Motor neuron (in vitro differentiated cells): ENCODE measurements around the gene CEND1. TPM values are rescaled to one million over a fixed set of nuclear protein-coding genes. Genes with fewer than 3 reads are reported as not detected.

ENCODE experiments used
- ATAC-seq, 8 experiments: fragments of 200-7000 bp; cut with Tn5 transposase; replicated peaks in 6 of 8; 2 replicates each; pipeline ENCODE4 v1.8.0; 2021; ENCODE audit warnings: mild to moderate bottlenecking in 8 of 8, moderate library complexity in 8 of 8
- H3K27ac ChIP-seq, 2 donors: fragments of 250-450 bp; sonication (Bioruptor Pico); 2 replicates each; pipeline ENCODE4 v1.9.0; 2021; ENCODE audit warnings: antibody characterized with exemption in 2 of 2, mild to moderate bottlenecking in 2 of 2, moderate library complexity in 1 of 2
- H3K4me1 ChIP-seq, 2 donors: fragments of 250-450 bp; sonication (Bioruptor Pico); replicated peaks in 1 of 2; 2 replicates each; pipeline ENCODE4 v1.6.1; 2021; ENCODE audit warnings: antibody characterized with exemption in 2 of 2, mild to moderate bottlenecking in 2 of 2, moderate library complexity in 1 of 2
- H3K4me3 ChIP-seq, 5 donors: fragments of 250-450 bp; sonication (Bioruptor Pico); 2 replicates each; pipeline ENCODE4 v1.9.0; 2021; ENCODE audit warnings: antibody characterized with exemption in 5 of 5, mild to moderate bottlenecking in 5 of 5, moderate library complexity in 4 of 5
- WGBS, 10 experiments: fragments of 450-650 bp; shearing (Covaris generic); methylation state at CpG; one replicate each; pipeline ENCODE4 v1.0.0; 2022; 5-methylcytosine and 5-hydroxymethylcytosine counted together
- in situ Hi-C, 9 experiments: fragments of 400-800 bp; cut with MboI; loops; one replicate each; pipeline ENCODE4 v1.15.0; 2021; ENCODE audit warnings: low sequenced_read_pairs in 9 of 9, low pct_unique_long_range_greater_than_20kb in 2 of 9; ENCODE audit not compliant: unreplicated experiment in 9 of 9
- total RNA-seq, 8 experiments: library from RNA; unstranded; fragments of 300-600 nt; gene quantifications; 2 replicates each; pipeline versions ENCODE4 v1.2.3 to v1.2.4, GENCODE V29; 2022

Gene CEND1
- total RNA-seq, 8 experiments from 2014 or later, result 1.8 to 21.7 (median 15.3) TPM

DNA sequence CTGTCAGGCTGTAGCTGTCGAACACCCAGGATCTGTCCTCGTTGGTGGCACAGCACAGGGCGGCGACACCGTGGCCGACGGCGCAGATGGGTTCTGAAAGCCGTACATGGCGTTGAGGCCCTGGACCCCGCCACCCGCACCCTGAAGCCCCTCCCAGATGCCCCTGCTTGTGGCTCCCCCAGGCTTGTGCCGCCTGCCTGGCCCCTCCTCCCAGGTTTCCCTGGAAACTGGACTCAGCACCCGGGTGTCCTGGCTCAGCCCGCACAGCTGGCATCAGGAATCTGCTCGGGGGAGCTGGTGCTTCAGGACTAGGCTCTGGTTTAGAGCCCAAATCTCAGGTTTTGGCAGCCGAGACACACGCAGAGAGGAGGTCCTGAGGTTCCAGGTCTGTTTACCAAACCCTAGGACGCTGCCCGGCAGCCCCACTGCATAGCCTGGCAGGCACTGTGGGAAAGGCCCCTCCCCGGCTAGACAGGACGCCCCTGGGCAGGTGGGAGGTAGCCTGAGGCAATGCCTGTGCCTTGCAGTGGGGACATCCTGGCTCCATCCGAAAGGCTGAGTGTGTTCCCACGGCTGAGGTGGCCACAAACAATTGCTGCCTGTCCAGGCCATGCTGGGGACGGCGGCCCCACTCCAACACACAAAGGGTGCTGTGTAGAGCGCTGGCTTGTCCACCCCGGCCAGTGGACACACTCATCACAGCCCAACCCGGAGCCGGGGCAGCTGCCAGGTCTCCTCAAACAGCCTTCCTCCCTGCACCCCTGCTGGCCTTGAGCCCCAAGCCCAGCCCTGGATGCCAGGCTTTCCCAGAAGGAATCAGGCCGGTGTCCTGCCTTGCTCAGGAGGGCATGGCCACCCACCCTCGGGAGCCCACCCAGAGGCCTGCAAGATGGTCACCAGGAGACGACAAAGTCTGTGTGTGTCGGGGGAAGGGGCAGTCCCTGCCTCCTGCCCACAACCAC, 17.2 kb downstream of the CEND1 start:
- H3K4me3 ChIP-seq, result no peak overlapping the region
- WGBS, 10 experiments, result 100% methylated on average over 1 of the region's 34 CpGs; no CpG with 5 or more reads in 8 of the 10 experiments
- H3K4me1 ChIP-seq, result peaks cover 11 to 12% of the 10 kb centered on the region in 2 donors
- in situ Hi-C loops, result loop anchor here in 1 of 9 experiments (25.0 kb wide), 1 partner anchor 210 kb away; the partner anchor contains the start of genes LMNTD2 and RASSF7
- ATAC-seq, result peak in 1 of 8 experiments; percentile 2
- H3K27ac ChIP-seq, result no peak overlapping the region

- H3K4me1 ChIP-seq, result peaks cover 11 to 12% of the 10 kb centered on the region in 2 donors
- no peak overlapping the region for H3K4me3 ChIP-seq
- in situ Hi-C loops, result loop anchor here in 1 of 9 experiments (25.0 kb wide), 1 partner anchor 209 kb away; the partner anchor contains the start of genes LMNTD2 and RASSF7
- ATAC-seq, result peak in 2 of 8 experiments; percentile 3 to 6
- H3K27ac ChIP-seq, result no peak overlapping the region
- 60 to 80% methylated on average over 1 of the region's 15 CpGs; no CpG with 5 or more reads in 8 of the 10 experiments for WGBS, 10 experiments
These were observed 18.2 kb downstream of the CEND1 start for GRCh38 chr11:771617-772204.

- in situ Hi-C loops, result loop anchor here in 1 of 9 experiments (25.0 kb wide), 1 partner anchor 209 kb away; the partner anchor contains the start of genes LMNTD2 and RASSF7
These were observed 19.0 kb downstream of the CEND1 start for GRCh38 chr11:770642-771616.

GRCh38 chr11:769887-770641, 19.8 kb downstream of the CEND1 start:
- Histone ChIP-seq H3K4me1 (no peaks in the 10 kb centered on the region), H3K27ac (no peak overlapping the region), H3K4me3 (no peak overlapping the region)
- WGBS, 10 experiments, result 80 to 100% (median 97%) methylated on average over 1 to 6 of the region's 23 CpGs; no CpG with 5 or more reads in 2 of the 10 experiments
- no peak for ATAC-seq
- in situ Hi-C loops, result loop anchor here in 1 of 9 experiments (25.0 kb wide), 1 partner anchor 208 kb away; the partner anchor contains the start of genes LMNTD2 and RASSF7

More at GRCh38 chr11:770642-771616, 19.0 kb downstream of the CEND1 start:
- peak in 2 of 8 experiments; percentile 4 to 16 for ATAC-seq
- 80 to 100% (median 90%) methylated on average over 2 to 4 of the region's 32 CpGs; no CpG with 5 or more reads in 5 of the 10 experiments for WGBS, 10 experiments
- H3K4me3 ChIP-seq, result no peak overlapping the region
- H3K27ac ChIP-seq, result no peak overlapping the region
- H3K4me1 ChIP-seq, result peaks cover 7 to 8% of the 10 kb centered on the region in 2 donors

GRCh38 chr11:767238-767637, 22.7 kb downstream of the CEND1 start:
- 76 to 87% (median 83%) methylated on average over 1 to 6 of the region's 11 CpGs; no CpG with 5 or more reads in 7 of the 10 experiments for WGBS, 10 experiments
- in situ Hi-C loops, result loop anchor here in 1 of 9 experiments (25.0 kb wide), 1 partner anchor 205 kb away; the partner anchor contains the start of genes LMNTD2 and RASSF7

GRCh38 chr11:766936-767210, 23.0 kb downstream of the CEND1 start:
- no peak overlapping the region for H3K27ac ChIP-seq
- H3K4me1 ChIP-seq, result no peaks in the 10 kb centered on the region
- in situ Hi-C loops, result loop anchor here in 1 of 9 experiments (25.0 kb wide), 1 partner anchor 205 kb away; the partner anchor contains the start of genes LMNTD2 and RASSF7
- WGBS, 10 experiments, result 100% methylated on average over 1 to 2 of the region's 2 CpGs; no CpG with 5 or more reads in 8 of the 10 experiments
- no peak overlapping the region for H3K4me3 ChIP-seq
- ATAC-seq, result no peak

More at GRCh38 chr11:767238-767637, 22.7 kb downstream of the CEND1 start:
- Histone ChIP-seq H3K27ac (no peak overlapping the region), H3K4me3 (no peak overlapping the region), H3K4me1 (no peaks in the 10 kb centered on the region)
- ATAC-seq, result no peak

DNA sequence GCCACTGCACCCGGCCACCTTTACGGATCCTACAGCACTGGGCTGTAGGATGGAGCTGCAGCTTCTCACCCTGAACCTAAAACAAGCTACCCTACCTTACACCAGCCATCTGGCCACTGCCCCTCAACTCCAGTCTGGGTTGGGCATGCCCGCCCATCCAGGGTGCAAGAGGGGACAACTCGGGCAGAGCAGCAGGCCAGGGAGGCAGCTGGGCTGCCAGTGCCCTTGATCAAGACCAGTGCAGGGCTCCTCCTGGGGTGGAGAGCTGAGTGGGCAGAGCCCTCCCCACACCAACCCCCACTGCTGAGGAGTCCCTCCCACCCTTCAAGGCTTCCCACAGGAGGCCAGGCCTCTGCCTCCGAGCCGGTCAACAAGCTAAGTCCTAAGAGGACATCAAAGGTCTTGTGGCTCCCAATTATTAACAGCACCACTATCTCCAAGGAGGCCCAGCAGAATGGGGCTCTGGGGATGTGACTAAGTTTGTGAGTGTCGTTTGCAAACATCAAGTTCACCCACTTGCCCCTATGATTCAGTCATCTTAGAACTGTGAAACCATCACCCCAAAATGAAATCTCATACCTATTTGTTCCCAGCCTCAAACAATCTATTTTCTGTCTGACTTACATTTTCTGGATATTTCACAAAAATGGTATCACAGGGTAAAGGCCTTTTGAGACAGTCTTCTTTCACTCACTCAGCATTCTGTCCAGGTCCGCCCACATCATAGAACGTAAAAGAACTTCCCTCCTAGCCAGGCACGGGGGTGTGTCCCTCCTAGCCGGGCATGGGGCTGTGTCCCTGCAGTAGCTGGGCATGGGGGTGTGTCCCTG, 23.6 kb downstream of the CEND1 start:
- in situ Hi-C loops, result loop anchor here in 1 of 9 experiments (25.0 kb wide), 1 partner anchor 204 kb away; the partner anchor contains the start of genes LMNTD2 and RASSF7
- 20 to 100% (median 82%) methylated on average over 2 to 5 of the region's 11 CpGs; no CpG with 5 or more reads in 3 of the 10 experiments for WGBS, 10 experiments
- Histone ChIP-seq H3K4me3 (no peak overlapping the region), H3K27ac (no peak overlapping the region), H3K4me1 (no peaks in the 10 kb centered on the region)
- ATAC-seq, result no peak

- ATAC-seq, result no peak
- Histone ChIP-seq H3K4me1 (no peaks in the 10 kb centered on the region), H3K4me3 (no peak overlapping the region), H3K27ac (no peak overlapping the region)
- in situ Hi-C loops, result loop anchor here in 1 of 9 experiments (25.0 kb wide), 1 partner anchor 203 kb away; the partner anchor contains the start of genes LMNTD2 and RASSF7
- WGBS, 10 experiments, result 82 to 100% (median 100%) methylated on average over 1 to 7 of the region's 8 CpGs; no CpG with 5 or more reads in 3 of the 10 experiments
These were observed 24.1 kb downstream of the CEND1 start for GRCh38 chr11:765802-766091.

DNA sequence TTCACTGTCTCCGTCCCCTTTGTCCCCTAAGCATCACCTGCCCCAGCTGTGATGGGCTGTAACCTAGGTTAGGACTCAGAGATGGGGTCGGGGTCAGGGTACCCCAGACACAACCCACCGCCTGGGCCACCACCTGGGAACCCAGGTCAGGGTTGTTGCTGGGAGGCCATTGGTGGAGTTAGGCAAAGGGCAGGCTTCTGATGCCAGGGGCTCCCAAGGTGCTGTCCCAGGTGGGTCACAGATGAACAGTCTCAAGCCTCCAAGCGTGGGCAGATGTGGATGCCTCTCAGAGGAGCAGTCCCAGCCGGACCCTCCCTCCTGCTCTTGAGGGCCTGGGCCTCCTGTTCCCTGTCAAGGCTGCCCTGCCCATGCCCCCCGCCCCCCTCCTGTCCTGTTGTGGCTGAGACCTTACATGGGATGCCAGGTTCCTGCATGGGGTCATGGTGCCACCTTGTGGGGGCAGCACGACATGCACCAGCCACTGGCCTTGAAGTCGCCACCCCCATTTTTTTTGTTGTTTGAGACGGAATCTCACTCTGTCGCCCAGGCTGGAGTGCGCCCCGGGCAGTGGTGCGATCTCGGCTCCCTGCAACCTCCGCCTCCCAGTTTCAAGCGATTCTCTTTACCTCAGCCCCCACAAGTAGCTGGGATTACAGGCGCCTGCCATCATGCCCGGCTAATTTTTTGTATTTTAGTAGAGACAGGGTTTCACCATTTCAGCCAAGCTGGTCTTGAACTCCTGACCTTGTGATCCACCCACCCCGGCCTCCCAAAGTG, 24.7 kb downstream of the CEND1 start:
- Histone ChIP-seq H3K4me1 (no peaks in the 10 kb centered on the region), H3K4me3 (no peak overlapping the region), H3K27ac (no peak overlapping the region)
- in situ Hi-C loops, result loop anchor here in 1 of 9 experiments (25.0 kb wide), 1 partner anchor 203 kb away; the partner anchor contains the start of genes LMNTD2 and RASSF7
- 83 to 100% (median 93%) methylated on average over 1 to 12 of the region's 19 CpGs; no CpG with 5 or more reads in 6 of the 10 experiments for WGBS, 10 experiments
- ATAC-seq, result peak; percentile 8 to 68 (median 52)

DNA sequence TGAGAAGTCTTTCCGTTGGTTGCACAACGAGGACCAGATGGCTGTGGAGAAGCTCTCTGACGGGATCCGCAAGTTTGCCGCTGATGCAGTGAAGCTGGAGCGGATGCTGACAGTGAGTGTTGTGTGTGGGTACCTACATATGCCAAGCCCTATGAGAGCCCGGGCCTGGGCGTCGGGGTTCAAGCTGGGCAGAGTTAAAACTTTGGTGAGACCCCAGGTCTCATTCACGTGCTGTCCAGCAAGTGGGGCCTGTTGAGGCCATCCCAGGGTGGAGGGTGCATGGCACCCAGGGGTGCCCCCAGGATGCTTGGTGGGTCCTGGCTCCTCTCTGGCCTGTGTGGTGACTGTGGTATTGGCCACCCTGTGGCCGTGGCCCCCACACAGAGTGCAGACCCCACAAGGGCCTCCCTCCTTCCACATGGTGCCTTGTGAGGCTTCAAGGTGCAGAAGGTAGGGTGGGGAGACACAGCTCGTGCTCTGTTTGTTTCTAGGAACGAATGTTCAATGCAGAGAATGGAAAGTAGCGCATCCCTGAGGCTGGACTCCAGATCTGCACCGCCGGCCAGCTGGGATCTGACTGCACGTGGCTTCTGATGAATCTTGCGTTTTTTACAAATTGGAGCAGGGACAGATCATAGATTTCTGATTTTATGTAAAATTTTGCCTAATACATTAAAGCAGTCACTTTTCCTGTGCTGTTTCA, 25.4 kb downstream of the CEND1 start:
- ATAC-seq, result peak in 3 of 8 experiments; percentile 8 to 25 (median 23)
- no peak overlapping the region for H3K4me3 ChIP-seq
- no peaks in the 10 kb centered on the region for H3K4me1 ChIP-seq
- 58 to 100% (median 86%) methylated on average over 1 to 7 of the region's 18 CpGs; no CpG with 5 or more reads in 2 of the 10 experiments for WGBS, 10 experiments
- in situ Hi-C loops, result loop anchor here in 1 of 9 experiments (25.0 kb wide), 1 partner anchor 202 kb away; the partner anchor contains the start of genes LMNTD2 and RASSF7
- H3K27ac ChIP-seq, result no peak overlapping the region
